Endothelial cell of umbilical vein (primary cell): ENCODE data around the gene LMTK2. TPM values are rescaled to one million over a fixed set of nuclear protein-coding genes. Genes with fewer than 3 reads are reported as not detected.

ENCODE experiments used
- BruUV-seq: library from RNA; stranded (reverse); fragments of 400-500 nt; replicated peaks from 2 replicates; lab custom pipeline; 2021; lab: Mats Ljungman, UMichigan
- CTCF ChIA-PET: fragments of 300-600, 350-600 bp; sonication (Branson Sonifier 250); formaldehyde crosslinking; loops from one replicate; lab custom pipeline; 2021; ENCODE audit warnings: antibody characterized with exemption, inconsistent platforms; lab: Charles Lee
- POLR2A ChIA-PET: fragments of 300-600, 350-600 bp; sonication (Branson Sonifier 250); formaldehyde crosslinking; loops from one replicate; lab custom pipeline; 2021; ENCODE audit warnings: antibody characterized with exemption, inconsistent platforms; lab: Charles Lee
- DNase-seq: peaks from one replicate; pipeline ENCODE4 v3.0.0-alpha.2; 2011; ENCODE audit warnings: low read depth, low spot score
- FAIRE-seq: peaks from 2 replicates; lab custom pipeline; 2011; peaks lifted over from hg19 to GRCh38; lab: Jason Lieb, UNC
- H2AFZ ChIP-seq: 2 replicates; pipeline ENCODE4 v1.6.0; 2012; ENCODE audit warnings: low read depth, low read length, control low read depth, inconsistent platforms
- H3K27ac ChIP-seq: 2 replicates; pipeline ENCODE4 v1.5.1; 2011; ENCODE audit warnings: low read depth, mild to moderate bottlenecking, control low read depth, low read length, moderate library complexity; ENCODE audit not compliant: insufficient read depth
- H3K27me3 ChIP-seq, 2 experiments: 2 replicates each; pipeline versions ENCODE4 v1.6.0 to v1.6.1; 2011; ENCODE audit warnings: low read length in 2 of 2, mixed read lengths in 1 of 2; ENCODE audit not compliant: control insufficient read depth in 2 of 2, insufficient read depth in 2 of 2
- H3K36me3 ChIP-seq, 2 experiments: 2 replicates in 1 of 2; 3 replicates in 1 of 2; pipeline ENCODE4 v1.5.1; 2011; ENCODE audit warnings: low read length in 2 of 2, mild to moderate bottlenecking in 1 of 2, moderate library complexity in 1 of 2; ENCODE audit not compliant: control insufficient read depth in 2 of 2, insufficient read depth in 2 of 2; ENCODE audit errors: extremely low read depth in 1 of 2
- H3K4me1 ChIP-seq: 3 replicates; pipeline ENCODE4 v1.5.1; 2011; ENCODE audit warnings: mild to moderate bottlenecking, low read length; ENCODE audit not compliant: control insufficient read depth, insufficient read depth; ENCODE audit errors: extremely low read depth
- H3K4me2 ChIP-seq: 2 replicates; pipeline ENCODE4 v1.6.1; 2011; ENCODE audit warnings: low read length, control low read depth, mixed read lengths; ENCODE audit not compliant: insufficient read depth
- H3K4me3 ChIP-seq, 3 experiments: fragments of 200-600 bp in 1 of 3; sonication (generic), shearing (Covaris generic) in 1 of 3; replicated peaks in 1 of 3; 2 replicates each; pipeline ENCODE4 v1.5.1; 2011 to 2016; ENCODE audit warnings: control low read depth in 3 of 3, low read length in 3 of 3, mild to moderate bottlenecking in 2 of 3, inconsistent platforms in 1 of 3, low read depth in 1 of 3, moderate library complexity in 1 of 3; ENCODE audit not compliant: insufficient read depth in 1 of 3
- H3K79me2 ChIP-seq: 2 replicates; pipeline ENCODE4 v1.6.0; 2012; ENCODE audit warnings: low read length, inconsistent platforms; ENCODE audit not compliant: control insufficient read depth, insufficient read depth
- H3K9ac ChIP-seq: replicated peaks from 2 replicates; pipeline ENCODE3; 2011; ENCODE audit warnings: low read length, control low read depth; ENCODE audit not compliant: insufficient read depth; ENCODE audit errors: extremely low read depth
- H3K9me1 ChIP-seq: replicated peaks from 3 replicates; pipeline ENCODE4 v1.6.0; 2011; ENCODE audit warnings: mild to moderate bottlenecking, low read length; ENCODE audit not compliant: control insufficient read depth, insufficient read depth; ENCODE audit errors: extremely low read depth
- H3K9me3 ChIP-seq: replicated peaks from 2 replicates; pipeline ENCODE4 v1.5.1; 2012; ENCODE audit warnings: low read length, inconsistent platforms; ENCODE audit not compliant: control insufficient read depth, insufficient read depth
- H4K20me1 ChIP-seq: replicated peaks from 2 replicates; pipeline ENCODE3; 2011; ENCODE audit warnings: mild to moderate bottlenecking, low read length; ENCODE audit not compliant: control insufficient read depth, insufficient read depth; ENCODE audit errors: extremely low read depth
- FOS ChIP-seq: IDR thresholded peaks from 2 replicates; pipeline ENCODE4 v1.6.1; 2011; ENCODE audit warnings: mild to moderate bottlenecking, low read length, moderate library complexity, borderline replicate concordance; ENCODE audit not compliant: insufficient read depth
- GATA2 ChIP-seq: IDR thresholded peaks from 2 replicates; pipeline ENCODE4 v1.7.0; 2011; ENCODE audit warnings: low read depth, mild to moderate bottlenecking, moderate library complexity, mixed read lengths, low read length; ENCODE audit not compliant: insufficient read length, insufficient read depth
- JUN ChIP-seq: IDR thresholded peaks from 2 replicates; pipeline ENCODE4 v1.6.1; 2011; ENCODE audit warnings: borderline replicate concordance, low read depth; ENCODE audit not compliant: insufficient read length, insufficient read depth
- MYC ChIP-seq: IDR thresholded peaks from one replicate; pipeline ENCODE4 v1.6.1; 2011; ENCODE audit warnings: mild to moderate bottlenecking, low read depth, low read length
- POLR2A ChIP-seq: IDR thresholded peaks from 2 replicates; pipeline ENCODE4 v1.6.1; 2012; ENCODE audit warnings: low read depth, mild to moderate bottlenecking, control low read depth, low read length
- POLR2AphosphoS5 ChIP-seq: IDR thresholded peaks from 2 replicates; pipeline ENCODE4 v1.6.1; 2012; ENCODE audit warnings: low read depth, mild to moderate bottlenecking, control low read depth, low read length, moderate library complexity; ENCODE audit not compliant: insufficient read depth
- dilution Hi-C: fragments of 300-500 bp; cut with MboI; formaldehyde crosslinking; loops from one replicate; pipeline ENCODE4 v1.15.0; 2019; ENCODE audit warnings: low sequenced_read_pairs; ENCODE audit not compliant: extremely low pct_ligation_motif_present
- intact Hi-C: fragments of 100-400 bp; cut with micrococcal nuclease; formaldehyde crosslinking; loops from one replicate; pipeline ENCODE4 v1.10.0; 2022
- polyA plus RNA-seq, 4 experiments: library from polyadenylated mRNA; depleted of rRNA in 3 of 4; stranded (reverse) in 3 of 4; unstranded in 1 of 4; fragments of >200 nt; gene quantifications; 2 replicates each; pipeline versions ENCODE4 v1.2.1 to v1.2.3, GENCODE V29; 2011 to 2012; ENCODE audit warnings: missing spikeins in 1 of 4
- total RNA-seq: library from RNA; stranded (reverse); gene quantifications from 2 replicates; pipeline ENCODE4 v1.2.3, GENCODE V29; 2021
- TF ChIP-seq, protein P1 (sequence below): IDR thresholded peaks from 2 replicates; pipeline ENCODE4 v1.6.1; 2011; ENCODE audit not compliant: insufficient read depth, insufficient read length
- TF ChIP-seq, protein P2 (sequence below), 2 donors: IDR thresholded peaks; 1 replicate in 1 of 2; 2 replicates in 1 of 2; pipeline ENCODE4 v1.5.1; 2011; ENCODE audit warnings: low read length in 2 of 2, mild to moderate bottlenecking in 2 of 2, moderate library complexity in 2 of 2, control low read depth in 1 of 2, inconsistent platforms in 1 of 2, low read depth in 1 of 2; ENCODE audit not compliant: insufficient read depth in 1 of 2; ENCODE audit errors: extremely low read depth in 1 of 2

Gene LMTK2
- total and polyA plus RNA-seq, 2 donors (not counting 3 experiments of a cell fraction or from before 2014, with no cell fraction given): 5.9 to 13.8 TPM

DNA sequence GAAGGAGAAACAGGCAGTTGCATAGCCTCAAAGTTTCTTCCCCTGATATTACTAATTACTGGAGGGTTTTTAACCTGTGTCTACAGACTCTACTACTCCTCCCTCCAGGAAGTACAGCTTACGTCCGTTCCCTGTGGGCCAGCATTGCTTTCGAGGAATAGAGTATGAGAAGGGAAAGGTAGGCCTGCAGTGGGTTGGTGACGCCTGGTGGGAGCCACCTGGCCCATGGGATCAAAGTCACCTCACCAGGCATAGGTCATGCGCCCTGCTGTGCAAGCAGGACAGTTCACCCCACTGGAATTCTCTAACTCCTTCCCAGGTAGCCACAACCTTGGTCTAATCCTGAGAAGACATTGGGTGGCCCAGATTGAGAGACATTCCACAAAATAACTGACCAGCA lies 29.8 kb downstream of the LMTK2 start:
- TF ChIP-seq JUN (no peak), GATA2 (no peak)
- Histone ChIP-seq H2AFZ (no peak overlapping the region), H3K4me1 (peaks cover 24% of the 10 kb centered on the region), H3K9me1 (no peaks in the 10 kb centered on the region), H4K20me1 (no peaks in the 10 kb centered on the region), H3K27ac (no peak overlapping the region), H3K27me3 (no peaks in the 10 kb centered on the region), H3K79me2 (peaks cover 20% of the 10 kb centered on the region), H3K4me3 (no peak overlapping the region), H3K36me3 (peaks cover 0 to 5% of the 10 kb centered on the region in 2 experiments), H3K9me3 (no peaks in the 10 kb centered on the region), H3K9ac (no peak overlapping the region), H3K4me2 (no peak overlapping the region)
- DNase-seq (no peak), FAIRE-seq (no peak)
- intact Hi-C loops: no loop called here
- POLR2A ChIA-PET: no interaction called here
- dilution Hi-C loops: no loop called here
- no TSS peak for BruUV-seq
- CTCF ChIA-PET: interaction anchor here (1.0 to 1.6 kb wide), 3 partner anchors 26 to 115 kb away, joined by 3 to 4 read pairs (median 3); no protein-coding TSS in a partner anchor

DNA sequence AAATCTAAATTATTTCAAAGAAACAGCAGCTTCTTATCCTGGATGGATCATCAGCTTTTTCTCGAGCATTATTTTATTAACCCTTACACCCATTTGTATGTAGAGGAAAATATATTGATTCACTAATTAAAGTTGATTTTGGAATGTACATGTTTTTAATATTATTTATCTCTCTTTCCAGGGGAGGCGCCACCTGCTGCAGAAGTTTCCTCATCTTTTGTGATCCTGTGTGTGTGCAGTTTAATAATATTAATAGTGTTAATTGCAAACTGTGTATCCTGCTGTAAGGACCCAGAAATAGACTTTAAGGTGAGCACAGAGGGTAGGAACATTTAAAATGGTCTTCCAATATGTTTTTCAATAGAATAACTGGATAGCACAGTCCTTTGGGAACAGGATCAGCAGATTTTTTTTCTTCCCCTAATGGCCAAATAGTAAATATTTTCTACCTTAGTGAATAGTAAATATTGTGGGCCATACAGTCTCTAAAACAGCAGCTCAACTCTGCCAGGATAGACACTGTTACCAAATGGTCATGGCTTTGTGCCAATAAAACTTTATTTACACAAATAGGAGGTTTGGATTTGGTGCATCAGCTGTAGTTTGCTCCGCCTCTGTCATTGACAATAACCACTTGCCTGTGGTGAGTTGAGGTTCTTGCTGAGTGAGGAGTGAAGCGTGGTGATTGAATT lies 30.6 kb downstream of the LMTK2 start:
- H3K27ac ChIP-seq: no peak overlapping the region
- dilution Hi-C loops: no loop called here
- CTCF ChIA-PET: no interaction called here

More for the DNA sequence above, 30.6 kb downstream of the LMTK2 start:
- intact Hi-C loops: no loop called here
- DNase-seq (no peak), FAIRE-seq (no peak)
- no peaks in the 10 kb centered on the region for H3K27me3 ChIP-seq
- no peak overlapping the region for H3K9ac ChIP-seq
- no peaks in the 10 kb centered on the region for H3K9me3 ChIP-seq
- H3K4me3 ChIP-seq: no peak overlapping the region
- no peaks in the 10 kb centered on the region for H3K9me1 ChIP-seq
- peaks cover 0 to 7% of the 10 kb centered on the region in 2 experiments for H3K36me3 ChIP-seq
- POLR2A ChIA-PET: no interaction called here
- H4K20me1 ChIP-seq: no peaks in the 10 kb centered on the region
- H3K4me2 ChIP-seq: no peak overlapping the region
- peaks cover 15% of the 10 kb centered on the region for H3K4me1 ChIP-seq
- BruUV-seq: no TSS peak
- H2AFZ ChIP-seq: no peak overlapping the region
- H3K79me2 ChIP-seq: peaks cover 19% of the 10 kb centered on the region
- TF ChIP-seq POLR2A (no peak), POLR2AphosphoS5 (no peak), FOS (no peak), GATA2 (no peak), JUN (no peak), MYC (no peak)
- TF ChIP-seq, protein P1, sequence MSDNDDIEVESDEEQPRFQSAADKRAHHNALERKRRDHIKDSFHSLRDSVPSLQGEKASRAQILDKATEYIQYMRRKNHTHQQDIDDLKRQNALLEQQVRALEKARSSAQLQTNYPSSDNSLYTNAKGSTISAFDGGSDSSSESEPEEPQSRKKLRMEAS: no peak
- TF ChIP-seq, protein P2, sequence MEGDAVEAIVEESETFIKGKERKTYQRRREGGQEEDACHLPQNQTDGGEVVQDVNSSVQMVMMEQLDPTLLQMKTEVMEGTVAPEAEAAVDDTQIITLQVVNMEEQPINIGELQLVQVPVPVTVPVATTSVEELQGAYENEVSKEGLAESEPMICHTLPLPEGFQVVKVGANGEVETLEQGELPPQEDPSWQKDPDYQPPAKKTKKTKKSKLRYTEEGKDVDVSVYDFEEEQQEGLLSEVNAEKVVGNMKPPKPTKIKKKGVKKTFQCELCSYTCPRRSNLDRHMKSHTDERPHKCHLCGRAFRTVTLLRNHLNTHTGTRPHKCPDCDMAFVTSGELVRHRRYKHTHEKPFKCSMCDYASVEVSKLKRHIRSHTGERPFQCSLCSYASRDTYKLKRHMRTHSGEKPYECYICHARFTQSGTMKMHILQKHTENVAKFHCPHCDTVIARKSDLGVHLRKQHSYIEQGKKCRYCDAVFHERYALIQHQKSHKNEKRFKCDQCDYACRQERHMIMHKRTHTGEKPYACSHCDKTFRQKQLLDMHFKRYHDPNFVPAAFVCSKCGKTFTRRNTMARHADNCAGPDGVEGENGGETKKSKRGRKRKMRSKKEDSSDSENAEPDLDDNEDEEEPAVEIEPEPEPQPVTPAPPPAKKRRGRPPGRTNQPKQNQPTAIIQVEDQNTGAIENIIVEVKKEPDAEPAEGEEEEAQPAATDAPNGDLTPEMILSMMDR (IDR thresholded peaks at IDR 0.05; ENCODE audit: extremely low read depth in 1 of 2, insufficient read depth in 1 of 2, low read depth in 1 of 2, low read length in 2 of 2): no peak
